Measurements from ENCODE around the gene MCC. TPM values are rescaled to one million over a fixed set of nuclear protein-coding genes. Genes with fewer than 3 reads are reported as not detected.

MCC gene
- total and polyA plus RNA-seq, 2 of the 4 experiments (the other 2 are of a cell fraction) = 5.0 to 20.6 TPM

DNA sequence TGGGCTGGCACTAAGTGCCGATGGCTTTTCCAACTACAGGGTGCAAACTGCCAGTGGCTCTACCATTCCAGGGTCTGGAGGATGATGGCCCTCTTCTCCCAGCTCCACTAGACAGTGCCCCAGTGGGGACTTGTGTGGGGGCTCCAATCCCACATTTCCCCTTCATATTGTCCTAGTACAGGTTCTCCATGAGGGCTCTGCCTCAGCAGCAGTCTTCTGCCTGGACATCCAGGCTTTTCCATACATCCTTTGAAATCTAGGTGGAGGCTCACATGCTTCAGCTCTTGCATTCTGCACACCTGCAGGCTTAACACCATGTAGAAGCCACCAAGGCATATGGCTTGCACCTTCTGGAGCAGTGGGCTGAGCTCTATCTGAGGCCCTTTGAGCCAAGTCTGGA lies 123.8 kb downstream of the MCC start:
- Histone ChIP-seq H4K91ac (ENCODE audit: insufficient read depth, low read depth, low read length) (no peak overlapping the region), H2BK5ac (ENCODE audit: low read depth, low read length, poor library complexity, severe bottlenecking) (no peak overlapping the region), H3K23ac (ENCODE audit: low read depth, low read length) (no peak overlapping the region), H3K4ac (ENCODE audit: low read depth, low read length) (no peak overlapping the region), H3K27me3 (ENCODE audit: control insufficient read depth, insufficient read depth, low read length) (no peaks in the 10 kb centered on the region), H3K9me1 (ENCODE audit: insufficient read depth, low read length) (0 out of 2 replicates have a peak, but pooled peaks cover 2% of the 10 kb centered on the region), H2AK5ac (ENCODE audit: low read depth, low read length) (no peak overlapping the region), H3K4me3 (ENCODE audit: insufficient read depth, low read depth, low read length) (no peak overlapping the region), H2AFZ (replicated peaks; ENCODE audit: low read length, poor library complexity) (no peak overlapping the region), H3K27ac (ENCODE audit: insufficient read depth, low read length) (no peak overlapping the region), H3K18ac (ENCODE audit: low read depth, low read length) (no peak overlapping the region), H2AK9ac (replicated peaks; ENCODE audit: low read depth, low read length, poor library complexity) (no peak overlapping the region), H3K79me1 (ENCODE audit: low read depth in 1 of 2, low read length in 2 of 2) (no peaks in the 10 kb centered on the region), H2BK20ac (ENCODE audit: low read depth, low read length) (no peak overlapping the region), H3K14ac (replicated peaks; ENCODE audit: low read depth, low read length) (no peak overlapping the region), H3K4me1 (ENCODE audit: control insufficient read depth, insufficient read depth, low read length) (0 out of 2 replicates have a peak, but pooled peaks cover 1% of the 10 kb centered on the region), H2BK15ac (ENCODE audit: low read depth, low read length) (no peak overlapping the region), H3K9ac (ENCODE audit: low read depth, low read length) (no peak overlapping the region), H3K56ac (ENCODE audit: extremely low read depth, insufficient read depth, low read length) (no peak overlapping the region), H2BK120ac (ENCODE audit: low read depth, low read length) (no peak overlapping the region), H4K20me1 (ENCODE audit: insufficient read depth, low read length) (no peaks in the 10 kb centered on the region), H3K36me3 (ENCODE audit: control insufficient read depth, insufficient read depth, low read length) (no peaks in the 10 kb centered on the region), H3K9me3 (ENCODE audit: control insufficient read depth, insufficient read depth, low read length) (peaks cover 12% of the 10 kb centered on the region), H3K4me2 (ENCODE audit: low read depth, low read length) (no peak overlapping the region), H4K5ac (ENCODE audit: low read depth, low read length) (no peak overlapping the region), H4K8ac (ENCODE audit: low read depth in 2 of 2, low read length in 2 of 2) (no peak overlapping the region)
- CTCF ChIA-PET = no interaction called here
- ATAC-seq (ENCODE audit: low read depth) (no peak), DNase-seq (no peak)
- POLR2A ChIA-PET (ENCODE audit: unreplicated experiment) = no interaction called here
- in situ Hi-C loops (cut with MboI; ENCODE audit: low sequenced_read_pairs) = no loop called here
- no peak for TF ChIP-seq CHD1 (IDR thresholded peaks at IDR 0.05; ENCODE audit: low read depth, low read length)
- no peak for TF ChIP-seq CEBPB (IDR thresholded peaks at IDR 0.05; ENCODE audit: low read depth, low read length)
- no peak for TF ChIP-seq RFX5 (IDR thresholded peaks at IDR 0.05; ENCODE audit: low read depth, low read length)
- no peak for TF ChIP-seq NFE2L2 (IDR thresholded peaks at IDR 0.05; ENCODE audit: low read depth, low read length)
- TF ChIP-seq BHLHE40 (IDR thresholded peaks at IDR 0.05; ENCODE audit: low read depth, low read length) = no peak
- TF ChIP-seq, protein P1, sequence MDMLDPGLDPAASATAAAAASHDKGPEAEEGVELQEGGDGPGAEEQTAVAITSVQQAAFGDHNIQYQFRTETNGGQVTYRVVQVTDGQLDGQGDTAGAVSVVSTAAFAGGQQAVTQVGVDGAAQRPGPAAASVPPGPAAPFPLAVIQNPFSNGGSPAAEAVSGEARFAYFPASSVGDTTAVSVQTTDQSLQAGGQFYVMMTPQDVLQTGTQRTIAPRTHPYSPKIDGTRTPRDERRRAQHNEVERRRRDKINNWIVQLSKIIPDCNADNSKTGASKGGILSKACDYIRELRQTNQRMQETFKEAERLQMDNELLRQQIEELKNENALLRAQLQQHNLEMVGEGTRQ (IDR thresholded peaks at IDR 0.05; ENCODE audit: low read depth, low read length) = no peak
- TF ChIP-seq, protein P2, sequence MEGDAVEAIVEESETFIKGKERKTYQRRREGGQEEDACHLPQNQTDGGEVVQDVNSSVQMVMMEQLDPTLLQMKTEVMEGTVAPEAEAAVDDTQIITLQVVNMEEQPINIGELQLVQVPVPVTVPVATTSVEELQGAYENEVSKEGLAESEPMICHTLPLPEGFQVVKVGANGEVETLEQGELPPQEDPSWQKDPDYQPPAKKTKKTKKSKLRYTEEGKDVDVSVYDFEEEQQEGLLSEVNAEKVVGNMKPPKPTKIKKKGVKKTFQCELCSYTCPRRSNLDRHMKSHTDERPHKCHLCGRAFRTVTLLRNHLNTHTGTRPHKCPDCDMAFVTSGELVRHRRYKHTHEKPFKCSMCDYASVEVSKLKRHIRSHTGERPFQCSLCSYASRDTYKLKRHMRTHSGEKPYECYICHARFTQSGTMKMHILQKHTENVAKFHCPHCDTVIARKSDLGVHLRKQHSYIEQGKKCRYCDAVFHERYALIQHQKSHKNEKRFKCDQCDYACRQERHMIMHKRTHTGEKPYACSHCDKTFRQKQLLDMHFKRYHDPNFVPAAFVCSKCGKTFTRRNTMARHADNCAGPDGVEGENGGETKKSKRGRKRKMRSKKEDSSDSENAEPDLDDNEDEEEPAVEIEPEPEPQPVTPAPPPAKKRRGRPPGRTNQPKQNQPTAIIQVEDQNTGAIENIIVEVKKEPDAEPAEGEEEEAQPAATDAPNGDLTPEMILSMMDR (conservative IDR thresholded peaks at IDR 0.05; ENCODE audit: low read depth, low read length) = no peak
- TF ChIP-seq RAD21 (IDR thresholded peaks at IDR 0.05; ENCODE audit: low read length) = no peak
- TF ChIP-seq SMC3 (IDR thresholded peaks at IDR 0.05; ENCODE audit: low read depth, low read length) = no peak
- TF ChIP-seq FOS (IDR thresholded peaks at IDR 0.05; ENCODE audit: low read depth, low read length) = no peak
- TF ChIP-seq POLR2A (IDR thresholded peaks at IDR 0.05; ENCODE audit: low read depth, low read length) = no peak
- TF ChIP-seq RCOR1 (IDR thresholded peaks at IDR 0.05; ENCODE audit: insufficient replicate concordance, low read length) = no peak
- TF ChIP-seq, protein P3, sequence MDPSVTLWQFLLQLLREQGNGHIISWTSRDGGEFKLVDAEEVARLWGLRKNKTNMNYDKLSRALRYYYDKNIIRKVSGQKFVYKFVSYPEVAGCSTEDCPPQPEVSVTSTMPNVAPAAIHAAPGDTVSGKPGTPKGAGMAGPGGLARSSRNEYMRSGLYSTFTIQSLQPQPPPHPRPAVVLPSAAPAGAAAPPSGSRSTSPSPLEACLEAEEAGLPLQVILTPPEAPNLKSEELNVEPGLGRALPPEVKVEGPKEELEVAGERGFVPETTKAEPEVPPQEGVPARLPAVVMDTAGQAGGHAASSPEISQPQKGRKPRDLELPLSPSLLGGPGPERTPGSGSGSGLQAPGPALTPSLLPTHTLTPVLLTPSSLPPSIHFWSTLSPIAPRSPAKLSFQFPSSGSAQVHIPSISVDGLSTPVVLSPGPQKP (IDR thresholded peaks at IDR 0.05; ENCODE audit: borderline replicate concordance, low read depth, low read length) = no peak
- TF ChIP-seq MAZ (IDR thresholded peaks at IDR 0.05; ENCODE audit: borderline replicate concordance, low read depth, low read length) = no peak
- no peak for TF ChIP-seq MXI1 (IDR thresholded peaks at IDR 0.05; ENCODE audit: borderline replicate concordance, low read depth, low read length)
- no peak for TF ChIP-seq MAFK (IDR thresholded peaks at IDR 0.05; ENCODE audit: low read depth, low read length)
- dilution Hi-C loops (cut with HindIII; ENCODE audit: low sequenced_read_pairs, unreplicated experiment) = no loop called here
- intact Hi-C loops (cut with micrococcal nuclease) = no loop called here
- 100% methylated on average over 1 of the region's 1 CpG; no CpG with 5 or more reads in 1 of the 2 experiments for WGBS, 2 experiments (ENCODE audit: extremely low coverage in 2 of 2, insufficient read length in 1 of 2)
- no TSS peak for BruUV-seq (replicated peaks)
